ENCODE measurements around the gene SRC.
A peak's percentile ranks its signal among the peaks of the same experiment; 100 is the strongest.

The SRC gene

DNA sequence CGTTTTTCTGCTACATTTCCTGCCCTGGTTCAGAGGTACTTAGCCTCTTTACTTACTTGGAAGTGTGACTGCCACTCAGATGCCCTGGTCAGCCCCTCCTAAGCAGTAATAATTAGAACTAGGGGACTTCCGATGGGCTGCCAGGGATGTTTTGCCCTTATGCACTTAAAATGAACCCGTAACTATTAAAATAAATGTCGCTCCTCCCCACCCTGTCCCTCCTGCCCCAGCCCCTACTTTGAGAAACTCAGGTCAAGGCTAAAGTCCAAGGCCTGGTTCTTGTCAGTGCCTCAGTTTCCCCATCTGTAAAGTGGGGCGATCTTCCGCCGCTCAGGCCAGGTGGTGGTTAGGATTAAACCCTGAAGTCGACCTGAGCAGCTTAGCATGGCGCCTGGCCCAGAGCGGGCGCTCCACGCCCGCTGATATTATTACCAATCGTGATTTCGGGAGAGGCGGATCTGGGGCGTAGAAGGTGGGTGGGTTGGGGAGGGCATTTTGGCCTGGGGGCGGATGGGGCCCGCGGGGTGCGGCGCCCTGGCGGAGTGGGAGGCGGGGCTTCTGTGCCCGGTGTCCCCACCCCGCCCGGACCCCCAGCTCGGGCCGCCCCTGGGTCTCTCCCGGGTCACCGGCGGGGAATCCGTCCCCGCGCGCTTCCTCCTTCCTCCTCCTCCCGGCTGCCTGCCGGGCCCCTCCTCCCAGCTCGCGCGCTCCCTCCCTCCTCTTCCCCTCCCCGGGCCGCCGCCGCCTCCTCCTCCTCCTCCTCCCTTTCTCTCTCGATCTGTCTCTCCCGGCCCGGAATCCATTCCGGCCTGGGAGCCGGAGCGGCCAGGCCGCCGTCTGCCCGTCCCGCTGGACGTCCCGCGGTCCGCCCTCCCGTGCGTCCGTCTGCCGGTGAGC lies at the start of gene SRC:
TSS of gene SRC (plus strand) at position 802 of the 897 bp plus-strand sequence. CDS start 38,014 bp downstream, outside the sequence.
- peak; percentile 35 to 53 for DNase-seq

DNA sequence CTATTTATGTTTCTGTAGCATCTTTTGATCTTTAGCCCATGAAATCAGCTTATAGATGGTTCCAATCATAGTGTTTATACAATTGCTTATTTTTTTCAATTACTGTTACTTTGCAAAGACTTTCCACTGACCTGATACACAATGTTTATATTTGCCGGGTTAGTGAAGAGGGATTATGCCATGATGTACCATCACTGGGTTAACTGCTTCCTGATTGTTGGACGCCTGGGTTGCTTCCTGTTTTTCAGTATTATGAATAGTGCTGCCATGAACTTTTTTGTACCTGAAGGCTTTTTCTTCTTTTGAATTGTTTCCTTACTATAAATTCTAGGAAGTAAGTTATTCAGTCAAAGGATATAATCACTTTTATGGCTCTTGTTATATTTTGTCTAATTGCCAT lies 49.6 kb upstream of the SRC start:
- no peak for DNase-seq

DNA sequence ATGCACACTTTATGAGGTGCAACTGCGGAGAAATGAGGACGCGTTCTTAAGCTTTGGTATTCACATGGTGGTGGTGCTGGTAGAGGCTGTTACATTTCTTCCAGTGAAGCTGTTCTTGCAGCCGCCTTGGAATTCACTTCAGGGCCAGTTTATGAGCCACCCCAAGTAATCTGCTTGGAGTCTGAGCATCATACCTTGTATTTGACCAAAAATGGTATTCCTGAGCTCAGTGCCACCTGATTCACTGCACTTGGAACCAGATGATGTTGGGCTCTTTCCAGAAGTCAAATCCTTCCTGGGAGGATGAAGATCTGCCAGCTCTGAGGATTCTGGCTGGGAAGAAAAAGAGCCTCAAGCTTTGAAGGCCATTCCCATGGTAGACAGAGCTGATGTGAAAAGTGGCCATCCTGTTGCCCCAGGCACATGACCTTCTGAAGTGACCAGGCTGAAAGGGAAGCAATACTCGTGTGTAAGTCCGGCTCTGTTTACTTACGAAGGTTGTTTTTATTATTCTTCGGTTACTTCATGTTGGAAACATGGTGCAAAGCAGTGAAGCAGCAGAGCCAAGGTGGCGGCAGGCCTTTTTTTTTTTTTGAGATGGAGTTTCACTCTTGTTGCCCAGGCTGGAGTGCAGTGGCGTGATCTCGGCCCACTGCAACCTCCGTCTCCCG lies 48.7 kb upstream of the SRC start:
- DNase-seq, result no peak

DNA sequence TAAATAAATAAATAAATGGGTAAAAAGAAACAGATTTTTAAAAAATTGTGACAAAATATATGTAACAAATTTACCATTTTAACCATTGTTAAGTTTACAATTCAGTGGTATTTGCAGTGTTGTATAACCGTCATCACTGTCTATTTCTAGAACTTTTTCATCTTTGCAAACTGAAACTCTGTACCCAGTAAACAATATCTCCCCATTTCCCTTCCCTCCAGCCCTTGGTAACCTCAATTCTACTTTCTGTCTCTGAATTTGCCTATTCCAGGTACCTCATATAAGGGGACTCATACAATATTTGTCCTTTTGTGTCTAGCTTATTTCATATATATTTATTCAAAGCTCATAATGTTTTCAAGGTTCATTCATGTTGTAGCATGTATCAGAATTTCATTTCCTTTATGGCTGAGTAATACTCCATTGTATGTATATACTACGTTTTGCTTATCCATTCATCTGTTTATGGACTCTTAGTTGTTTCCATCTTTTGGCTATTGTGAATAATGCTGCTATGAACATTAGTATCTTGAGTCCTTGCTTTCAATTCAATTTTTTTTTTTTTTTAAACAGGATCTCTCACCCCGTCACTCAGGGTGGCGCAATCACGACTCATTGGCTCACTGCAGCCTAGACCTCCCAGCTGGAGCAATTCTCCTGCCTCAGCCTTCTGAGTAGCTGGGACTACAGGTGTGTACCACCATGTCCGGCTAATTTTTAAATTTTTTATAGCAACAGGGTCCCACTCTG lies 47.6 kb upstream of the SRC start:
- no peak for DNase-seq

DNA sequence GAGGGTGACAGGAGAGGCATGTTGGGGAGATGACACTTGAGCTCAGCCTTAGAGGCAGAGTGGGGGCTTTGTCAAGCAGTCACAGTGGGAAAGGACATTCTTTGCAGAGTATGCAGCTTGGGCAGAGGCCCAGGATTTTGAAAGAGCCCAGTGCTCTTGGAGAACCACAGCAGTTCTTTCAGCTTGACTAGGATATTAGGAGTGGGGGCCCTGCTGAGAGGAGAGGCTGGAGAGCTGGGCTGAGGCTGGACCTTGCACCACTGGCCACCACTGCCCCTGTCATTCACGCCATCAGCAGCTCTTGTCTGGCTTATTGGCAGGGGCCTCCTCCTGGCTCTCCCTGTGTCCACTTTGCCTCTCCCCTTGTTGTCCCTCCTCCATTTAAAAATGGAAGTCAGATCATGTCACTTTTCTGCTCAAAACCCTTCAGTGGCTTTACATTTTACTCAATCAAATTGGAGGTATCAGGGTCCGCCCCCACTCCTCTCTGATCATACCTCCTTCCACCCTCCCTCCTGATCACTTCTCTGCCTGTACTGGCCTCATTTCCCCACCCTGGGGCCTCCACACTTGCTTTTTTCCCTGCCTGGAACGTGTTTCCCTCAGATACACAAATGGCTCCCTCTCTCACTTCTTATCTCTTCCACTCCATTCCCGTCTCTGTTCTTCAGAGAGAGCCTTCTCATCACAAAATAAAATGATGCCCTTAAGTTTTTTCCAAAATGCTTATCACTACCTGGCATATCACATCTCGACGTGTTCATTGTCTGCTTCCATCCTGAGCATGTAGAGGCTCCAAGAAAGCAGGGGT lies 46.0 kb upstream of the SRC start:
- no peak for DNase-seq

DNA sequence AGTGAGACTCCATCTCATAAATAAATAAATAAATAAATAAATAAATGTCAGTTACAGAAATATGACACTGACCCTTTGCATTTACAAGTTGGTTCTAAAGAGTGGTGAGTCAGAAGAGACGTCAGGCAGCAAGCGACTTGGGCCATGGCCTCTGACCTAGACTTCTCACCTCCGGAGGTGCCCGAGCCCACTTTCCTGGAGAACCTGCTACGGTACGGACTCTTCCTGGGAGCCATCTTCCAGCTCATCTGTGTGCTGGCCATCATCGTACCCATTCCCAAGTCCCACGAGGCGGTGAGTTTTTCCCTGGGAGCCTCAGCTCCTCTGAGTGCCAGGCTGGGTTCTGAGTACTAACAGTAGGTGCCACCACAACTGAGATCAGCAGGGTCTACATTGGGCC lies 44.8 kb upstream of the SRC start:
- DNase-seq, result no peak

DNA sequence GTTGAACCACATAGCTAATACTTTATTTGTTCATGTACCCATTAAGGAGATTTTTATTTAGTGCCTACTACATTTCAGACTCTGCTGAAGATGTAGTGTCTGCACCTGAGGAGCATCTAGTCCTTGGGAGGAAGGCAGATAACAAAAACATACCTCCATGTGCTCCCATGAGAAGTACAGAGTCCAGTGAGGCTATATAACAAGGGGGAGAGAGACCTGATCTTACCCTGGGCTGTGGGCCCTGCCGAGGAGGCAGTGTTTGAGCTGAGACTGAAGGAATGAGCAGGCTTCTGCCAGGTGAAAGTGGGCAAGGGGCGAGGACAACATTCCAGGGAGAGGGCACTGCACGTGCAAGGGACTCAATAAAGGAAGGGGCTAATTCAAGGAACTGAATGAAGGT lies 44.4 kb upstream of the SRC start:
- no peak for DNase-seq

DNA sequence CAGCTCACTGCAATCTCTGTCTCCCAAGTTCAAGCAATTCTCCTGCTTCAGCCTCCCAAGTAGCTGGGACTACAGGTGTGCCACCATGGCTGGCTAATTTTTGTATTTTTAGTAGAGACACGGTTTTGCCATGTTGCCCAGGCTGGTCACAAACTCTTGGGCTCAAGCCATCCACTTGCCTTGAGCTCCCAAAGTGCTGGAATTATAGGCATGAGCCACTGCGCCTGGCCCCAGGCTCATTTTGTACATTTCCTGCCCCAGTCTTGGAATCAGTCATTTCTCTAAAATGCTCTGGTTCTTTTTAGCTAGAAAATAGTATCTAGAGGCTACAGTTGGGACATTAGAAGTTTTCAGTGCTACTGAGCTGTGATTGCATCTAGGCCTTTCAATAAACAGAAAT lies 43.0 kb upstream of the SRC start:
- DNase-seq, result no peak

DNA sequence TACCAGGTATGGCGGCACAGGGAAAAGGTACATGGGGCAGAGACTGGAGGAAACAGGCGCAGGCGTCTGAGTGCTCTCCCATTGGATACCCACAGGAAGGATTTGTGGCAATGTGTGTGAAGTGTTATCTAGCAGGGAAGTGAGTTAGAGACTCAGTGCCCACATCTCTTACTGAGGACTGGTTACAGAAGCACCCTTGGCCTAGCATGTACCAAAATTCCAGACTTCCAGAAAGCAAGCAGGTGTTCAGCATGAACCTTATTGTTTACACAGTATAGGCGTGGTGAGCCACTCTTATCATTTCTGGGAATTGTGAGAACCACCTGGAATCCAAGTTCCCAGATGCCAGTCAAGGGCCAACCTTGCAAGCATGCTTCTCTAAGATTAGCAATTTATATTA lies 42.3 kb upstream of the SRC start:
- no peak for DNase-seq

DNA sequence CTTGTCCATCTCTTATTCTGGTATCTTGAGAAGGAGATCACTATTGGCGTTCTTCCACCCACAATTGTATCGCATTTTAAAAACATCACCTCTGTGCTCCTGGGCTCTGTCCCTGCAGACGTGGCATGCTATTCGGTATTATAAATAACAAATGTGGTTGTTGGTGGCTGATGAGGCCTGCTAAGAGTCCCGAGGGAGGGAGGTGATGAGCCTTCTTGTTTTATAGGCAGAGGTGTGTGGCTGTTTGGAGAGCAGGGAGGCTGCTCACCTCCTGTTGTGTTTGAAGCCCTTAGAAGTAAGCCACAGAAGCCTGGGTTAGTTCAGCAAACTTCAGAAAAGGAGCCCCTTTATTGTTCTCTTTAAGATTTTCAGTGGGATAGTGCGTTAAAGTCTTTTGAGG lies 40.9 kb upstream of the SRC start:
- DNase-seq, result no peak

DNA sequence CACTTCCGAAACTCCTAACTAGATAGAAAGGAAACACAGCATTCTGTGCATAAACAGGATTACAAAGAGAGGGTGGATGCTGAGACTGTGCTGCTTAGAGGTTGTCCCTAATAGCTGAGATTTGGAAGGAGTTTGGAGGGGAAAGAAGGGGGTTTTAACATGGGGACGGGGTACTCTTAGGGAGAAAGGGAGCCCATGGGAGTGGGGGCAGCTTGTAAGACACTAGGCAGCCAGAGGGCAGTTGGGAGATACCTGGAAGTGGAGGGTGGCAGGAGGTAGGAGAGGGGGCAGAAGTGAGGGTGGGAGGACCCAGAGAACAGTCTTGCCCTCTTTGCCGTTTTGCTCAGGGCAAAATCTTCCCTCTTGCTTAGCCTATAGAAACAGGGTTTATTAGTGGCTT lies 40.1 kb upstream of the SRC start:
- no peak for DNase-seq

DNA sequence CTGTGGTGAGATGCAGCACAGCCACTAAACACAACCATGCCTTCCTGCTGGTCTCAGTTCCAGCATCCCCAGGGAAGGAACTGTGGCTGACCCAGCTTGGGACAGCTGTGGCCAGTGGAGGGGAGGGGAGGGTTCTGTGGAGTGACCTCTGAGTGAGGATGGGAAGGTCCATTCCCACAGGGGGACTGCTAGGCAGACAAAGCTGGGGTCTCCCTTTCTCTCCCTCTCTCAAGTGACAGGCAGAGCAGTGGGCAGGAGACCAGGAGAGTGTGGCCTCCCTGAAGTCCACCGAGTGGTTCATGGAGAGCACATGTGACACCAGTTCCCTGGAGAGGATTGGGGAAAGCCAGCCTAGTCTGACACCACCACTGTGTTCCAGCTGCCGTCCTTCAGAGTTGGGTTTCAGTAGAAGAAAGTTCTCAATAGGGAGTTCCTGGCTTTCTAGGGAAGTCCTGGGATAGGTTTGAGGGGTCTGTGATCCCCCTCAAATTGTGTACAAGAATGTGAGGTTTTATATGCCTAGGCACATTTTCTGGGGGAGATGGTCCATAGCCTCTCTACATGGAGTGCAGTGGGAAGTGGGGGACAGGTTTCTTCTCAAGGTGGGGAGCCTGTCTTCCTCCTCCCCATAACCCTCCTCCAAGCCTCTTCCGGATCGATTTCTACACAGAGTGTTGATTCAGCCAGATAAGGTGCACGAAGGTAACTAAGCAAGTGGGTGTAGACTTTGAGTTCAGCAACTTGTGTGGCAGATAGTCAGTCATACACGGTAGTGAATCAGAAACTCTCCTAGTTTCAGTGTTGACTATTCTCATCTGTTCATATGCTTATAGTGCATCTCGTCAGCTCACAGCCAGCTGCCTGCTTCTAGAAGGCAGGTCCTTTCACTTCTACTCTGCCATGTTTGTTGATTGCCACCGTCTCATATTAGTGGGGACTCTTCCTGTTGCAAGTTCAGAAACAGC lies 37.6 kb upstream of the SRC start:
- no peak for DNase-seq

DNA sequence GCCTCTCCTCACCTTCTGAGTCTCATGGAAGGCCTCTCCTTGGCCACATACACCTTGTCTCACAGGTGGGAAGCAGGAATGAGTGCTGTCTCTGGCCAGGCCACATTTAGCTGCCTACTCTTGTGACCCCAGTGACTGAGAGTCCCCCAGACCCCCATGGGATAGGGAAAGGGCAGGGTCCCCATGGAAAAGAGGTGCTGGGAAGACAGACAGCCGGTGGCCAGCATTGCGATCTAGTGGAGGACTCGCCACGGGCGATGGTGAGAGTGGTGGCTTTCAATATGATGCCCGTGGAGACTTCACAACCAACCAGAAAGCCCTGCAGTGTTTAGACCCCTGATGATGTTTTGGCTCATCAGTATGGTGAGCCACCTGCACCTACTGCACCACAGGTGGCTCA lies 36.6 kb upstream of the SRC start:
- no peak for DNase-seq

DNA sequence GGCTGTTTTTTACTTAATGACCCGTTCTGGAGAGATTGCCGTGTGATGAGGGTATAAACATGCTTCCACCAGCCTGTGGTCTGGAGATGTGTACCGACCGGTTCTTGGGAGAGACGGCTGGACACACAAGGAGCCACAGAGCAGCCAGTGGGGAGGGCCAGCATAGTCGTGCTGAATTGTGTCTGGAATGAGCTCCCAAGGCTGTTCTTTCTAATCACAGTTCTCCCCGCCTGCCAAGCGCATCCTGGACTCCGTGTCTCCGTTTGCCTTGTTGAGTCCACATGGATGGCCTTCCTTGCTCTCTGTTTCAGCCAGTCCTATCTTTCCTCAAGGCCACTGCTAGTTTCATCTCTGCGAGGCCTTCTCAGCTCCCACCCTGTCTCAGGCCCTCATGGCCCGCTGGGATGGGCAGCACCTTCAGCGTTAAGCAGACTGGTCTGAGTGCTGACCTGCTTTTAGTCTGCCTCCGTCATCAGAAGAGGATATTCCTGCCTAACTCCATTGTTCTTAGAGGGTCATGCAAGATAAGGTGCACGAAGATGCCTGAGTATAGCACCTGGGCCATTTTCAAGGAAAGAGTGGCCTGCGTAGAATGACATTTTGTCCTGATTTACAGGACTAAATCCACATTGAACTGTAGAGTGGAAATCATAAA lies 35.9 kb upstream of the SRC start:
- DNase-seq, result no peak

DNA sequence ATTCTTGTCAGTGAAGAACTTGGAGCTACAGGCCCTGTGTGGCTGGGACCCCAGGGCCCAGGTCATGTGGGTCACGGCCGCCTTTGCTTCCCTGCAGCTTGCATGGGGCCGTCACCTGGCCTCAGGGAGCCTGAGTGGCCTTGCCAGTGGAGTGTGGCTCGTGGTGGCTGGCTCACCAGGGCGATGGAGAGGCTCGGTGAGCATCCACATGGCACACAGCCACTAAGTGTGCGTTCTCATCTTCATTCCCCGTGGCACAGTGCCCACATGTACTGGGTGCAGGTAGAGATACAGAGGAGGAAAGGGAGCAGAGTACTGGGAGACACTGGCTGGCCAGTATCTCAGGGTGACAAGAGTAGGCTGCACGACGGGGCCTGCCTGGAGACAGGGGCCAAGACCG lies 35.0 kb upstream of the SRC start:
- DNase-seq, result no peak

DNA sequence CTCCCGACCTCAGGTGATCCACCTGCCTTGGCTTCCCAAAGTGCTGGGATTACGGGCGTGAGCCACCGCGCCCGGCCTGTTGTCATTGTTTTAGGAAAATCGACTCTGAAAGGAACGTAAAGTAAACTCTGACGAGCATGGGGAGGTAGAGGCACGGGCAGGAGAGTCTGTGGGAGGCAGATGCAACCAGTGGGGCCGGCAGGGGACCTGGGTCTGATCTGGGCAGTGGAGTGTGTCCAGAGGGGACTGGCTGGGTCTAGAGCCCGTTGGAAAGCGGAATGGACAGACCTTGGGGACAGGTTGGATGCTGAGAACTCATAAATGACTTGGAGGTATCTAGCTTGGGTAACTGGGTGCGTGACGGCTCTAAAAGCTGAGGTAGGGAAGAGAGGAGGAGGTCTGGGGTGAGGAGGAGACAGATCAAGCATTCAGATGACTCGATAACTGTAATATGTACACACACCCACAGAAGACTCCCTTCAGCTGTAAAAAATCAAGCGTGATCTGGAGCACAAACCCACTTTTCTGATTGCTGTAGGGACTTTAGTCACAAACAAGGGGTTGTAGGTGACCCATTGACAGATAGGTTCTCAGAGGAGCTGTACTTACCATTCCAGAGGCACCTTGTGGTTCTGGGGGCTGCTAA lies 34.1 kb upstream of the SRC start:
- DNase-seq, result no peak

DNA sequence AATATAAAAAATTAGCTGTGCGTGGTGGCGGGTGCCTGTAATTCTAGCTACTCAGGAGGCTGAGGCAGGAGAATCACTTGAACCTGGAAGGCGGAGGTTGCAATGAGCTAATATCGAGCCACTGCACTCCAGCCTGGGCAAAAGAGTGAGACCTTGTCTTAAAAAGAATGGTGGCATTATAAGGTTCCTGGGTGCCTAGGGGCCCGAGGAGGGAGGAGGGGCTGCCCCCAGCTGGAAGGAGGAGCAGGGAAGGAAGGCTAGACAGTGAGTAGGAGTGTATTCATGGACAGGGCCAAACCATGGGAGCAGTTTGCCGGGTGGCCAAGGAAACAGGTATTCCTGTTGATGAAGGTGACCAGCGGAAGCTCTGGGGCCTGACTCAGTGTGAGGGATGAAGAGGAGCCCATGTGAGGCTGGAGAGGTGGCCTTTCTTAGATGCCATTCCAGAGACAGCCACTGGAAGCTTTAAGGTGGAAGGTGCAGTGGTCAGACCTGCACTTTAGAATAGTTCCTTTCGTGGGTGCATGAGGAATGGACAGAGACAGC lies 32.3 kb upstream of the SRC start:
- no peak for DNase-seq

DNA sequence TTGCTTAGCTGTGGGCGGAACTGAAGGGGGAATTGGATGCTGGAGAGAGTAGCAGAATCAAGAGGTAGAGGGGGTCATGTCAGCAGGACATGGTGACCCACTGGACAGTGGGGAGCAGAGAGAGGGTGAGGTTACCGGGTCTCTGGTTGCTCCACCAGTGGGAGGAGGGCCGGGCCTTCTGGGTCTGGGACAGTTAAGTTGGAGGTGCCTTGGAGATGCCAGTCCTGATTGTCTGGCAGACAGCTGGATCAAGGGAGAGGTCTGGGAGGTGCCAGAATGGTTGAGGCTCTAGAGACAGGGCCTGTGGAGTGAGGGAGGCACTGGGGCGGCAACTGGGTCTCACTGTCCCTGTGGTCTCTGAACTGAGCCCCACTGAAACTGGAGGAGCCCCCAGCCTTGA lies 31.8 kb upstream of the SRC start:
- no peak for DNase-seq

DNA sequence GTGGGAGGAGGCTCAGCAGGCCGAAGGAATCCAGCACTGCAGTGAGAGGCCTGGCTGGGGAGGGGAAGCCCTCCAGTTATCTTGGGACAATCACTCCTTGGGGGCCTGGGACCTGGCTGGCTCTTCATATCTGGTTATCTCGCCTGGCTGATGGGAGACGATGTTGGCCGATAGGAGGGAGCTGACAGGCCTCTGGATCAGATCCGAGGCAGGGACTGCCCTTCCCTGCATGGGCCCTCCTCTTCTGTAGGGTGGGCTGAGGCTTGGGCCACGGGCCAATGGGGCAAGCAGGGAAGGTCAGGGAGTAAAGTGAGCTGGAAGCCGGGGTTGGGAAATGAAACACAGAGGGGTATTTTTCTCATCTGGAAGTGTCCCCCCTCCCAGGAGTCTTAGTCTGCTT lies 31.3 kb upstream of the SRC start:
- DNase-seq, result no peak

DNA sequence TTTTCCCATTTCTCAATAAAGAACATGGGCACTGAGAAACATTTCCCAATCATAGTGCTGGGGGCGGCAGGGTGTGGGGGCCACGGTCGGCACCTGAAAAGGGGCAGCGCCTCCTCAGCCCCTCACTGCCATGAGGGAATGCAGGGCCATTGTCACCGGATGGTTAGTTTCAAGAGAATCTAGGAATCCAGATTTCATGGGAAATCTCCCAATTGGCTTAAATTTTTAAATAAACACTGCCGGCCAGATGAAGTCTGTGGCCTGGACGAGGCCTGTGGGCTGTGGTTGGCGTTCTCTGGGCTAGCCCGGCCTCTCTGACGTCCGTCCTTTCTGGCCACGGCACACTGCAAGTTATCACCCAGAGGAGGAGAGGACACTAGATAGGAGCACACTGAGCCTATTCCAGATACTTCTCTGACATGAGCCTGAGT lies 30.9 kb upstream of the SRC start:
- DNase-seq, result no peak
